Anterior cingulate cortex (tissue), 58 donors: ENCODE data around the gene KDELR3.

Source experiments
- DNase-seq, 58 donors: peaks; one replicate each; lab custom pipeline; 2025; lab: John Stamatoyannopoulos, UW

The KDELR3 gene

GRCh38 chr22:38436629-38437395 lies 31.1 kb upstream of the KDELR3 start:
- DNase-seq: no peak

- no peak for DNase-seq
Observed at GRCh38 chr22:38437416-38437815, 30.5 kb upstream of the KDELR3 start.

GRCh38 chr22:38440747-38441350 lies 27.0 kb upstream of the KDELR3 start:
- no peak for DNase-seq

- peak in 10 of 58 donors; percentile 8 to 50 (median 26) for DNase-seq
Observed at GRCh38 chr22:38441620-38442287, 26.1 kb upstream of the KDELR3 start.

- no peak for DNase-seq
Observed at GRCh38 chr22:38442967-38443627, 24.8 kb upstream of the KDELR3 start.

GRCh38 chr22:38443628-38444521 lies 24.0 kb upstream of the KDELR3 start:
- no peak for DNase-seq

- DNase-seq: no peak
Observed at GRCh38 chr22:38444783-38445182, 23.1 kb upstream of the KDELR3 start.

- no peak for DNase-seq
Observed at GRCh38 chr22:38446018-38446601, 21.8 kb upstream of the KDELR3 start.

- peak in 5 of 58 donors; percentile 11 to 42 (median 27) for DNase-seq
Observed at GRCh38 chr22:38448945-38449745, 18.8 kb upstream of the KDELR3 start.

- peak in 15 of 58 donors; percentile 9 to 60 (median 28) for DNase-seq
Observed at GRCh38 chr22:38449776-38450175, 18.1 kb upstream of the KDELR3 start.

GRCh38 chr22:38450234-38450797 lies 17.6 kb upstream of the KDELR3 start:
- no peak for DNase-seq

- DNase-seq: no peak
Observed at GRCh38 chr22:38451404-38451803, 16.5 kb upstream of the KDELR3 start.

- no peak for DNase-seq
Observed at GRCh38 chr22:38451864-38452263, 16.0 kb upstream of the KDELR3 start.

GRCh38 chr22:38452373-38453065 lies 15.4 kb upstream of the KDELR3 start:
- DNase-seq: peak in 46 of 58 donors; percentile 16 to 86 (median 64)

GRCh38 chr22:38453066-38453672 lies 14.7 kb upstream of the KDELR3 start:
- DNase-seq: no peak

- no peak for DNase-seq
Observed at GRCh38 chr22:38453996-38454352, 13.9 kb upstream of the KDELR3 start.

- DNase-seq: peak in 2 of 58 donors; percentile 29 to 41
Observed at GRCh38 chr22:38454353-38455075, 13.4 kb upstream of the KDELR3 start.
